HG02759 (cell line): ENCODE results near the gene RNF149.
"Not testable (repeated sequence)": the region's sequence is repeated elsewhere in the genome, so short reads cannot be mapped to it uniquely, and the experiment has no call there.

ENCODE experiments used
- ATAC-seq: cut with Tn5 transposase; IDR thresholded peaks from one replicate; pipeline ENCODE4 v1.9.1; 2021; ENCODE audit warnings: mild to moderate bottlenecking, moderate library complexity; ENCODE audit not compliant: unreplicated experiment

RNF149 gene

GRCh38 chr2:101235956-101236355, 72.5 kb downstream of the RNF149 start:
- ATAC-seq = not testable (repeated sequence)

DNA sequence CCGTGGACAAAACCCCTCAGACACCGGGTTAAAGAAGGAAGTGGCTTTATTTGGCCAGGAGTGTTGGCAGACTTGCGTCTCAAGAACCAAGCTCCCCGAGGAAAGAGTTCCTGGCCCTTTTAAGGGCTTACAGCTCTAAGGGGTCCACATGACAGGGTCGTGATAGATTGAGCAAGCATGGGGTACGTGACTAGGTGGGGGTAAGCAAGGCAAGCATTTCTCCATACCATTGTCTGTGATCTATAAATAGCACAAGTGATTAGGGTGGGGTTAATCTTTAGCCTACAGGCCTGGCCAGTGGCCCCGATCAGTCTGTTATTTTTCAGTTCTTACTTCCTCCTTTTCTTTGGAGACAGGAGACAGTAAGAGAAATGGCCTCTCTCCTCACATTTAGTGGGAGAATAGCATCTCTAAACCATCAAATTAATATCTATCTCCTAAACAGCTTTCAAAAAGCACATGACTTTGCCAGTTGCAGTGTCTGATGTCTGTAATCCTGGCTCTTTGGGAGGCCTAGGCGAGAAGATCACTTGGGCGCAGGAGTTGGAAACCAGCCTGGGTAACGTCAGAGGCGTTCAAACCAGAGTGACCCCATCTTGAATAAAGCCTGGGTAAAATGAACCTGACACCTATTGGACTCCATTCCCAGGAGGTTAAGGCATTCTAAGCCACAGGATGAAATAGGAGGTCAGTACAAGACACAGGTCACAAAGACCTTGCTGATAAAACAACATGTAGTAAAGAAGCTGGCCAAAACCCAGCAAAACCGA, 74.1 kb downstream of the RNF149 start:
- no peak for ATAC-seq

DNA sequence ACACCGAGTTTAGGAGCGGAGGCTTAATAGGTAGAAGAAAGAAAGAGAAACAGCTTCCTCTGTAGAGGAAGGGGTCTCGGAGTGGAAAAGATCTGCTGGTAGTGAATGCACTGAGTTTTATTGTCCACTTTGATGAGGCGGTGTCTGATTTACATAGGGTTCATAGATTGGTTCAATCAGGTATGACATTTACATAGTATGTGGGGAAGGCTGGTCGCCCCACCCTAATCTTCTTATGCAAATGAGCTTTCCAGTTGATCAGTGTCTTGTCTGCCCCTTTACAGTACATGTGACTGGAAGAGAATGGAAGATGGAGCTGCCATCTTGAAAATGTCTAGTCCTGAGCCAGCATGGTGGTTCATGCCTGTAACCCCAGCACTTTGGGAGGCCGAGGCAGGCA, 75.7 kb downstream of the RNF149 start:
- ATAC-seq = no peak

- ATAC-seq = no peak
Observed at GRCh38 chr2:101231937-101232730, 76.4 kb downstream of the RNF149 start.

DNA sequence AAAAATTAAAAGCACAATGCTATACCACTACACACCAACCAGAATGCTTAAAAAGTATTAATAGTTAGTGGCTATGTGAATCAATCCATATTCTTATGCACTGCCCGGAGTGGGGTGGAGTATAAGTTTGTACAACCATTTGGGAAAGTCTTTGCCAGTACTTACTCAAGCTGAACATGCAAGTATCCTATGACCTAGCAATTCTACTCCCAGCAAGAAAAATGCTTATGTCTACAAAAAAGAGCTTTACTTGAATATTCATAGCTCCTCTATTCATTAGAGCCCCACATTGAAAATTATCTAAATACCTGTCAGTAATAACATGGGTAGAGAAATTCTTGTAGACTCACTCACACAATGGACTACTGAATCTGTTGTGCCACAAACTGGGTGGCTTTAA, 77.3 kb downstream of the RNF149 start:
- ATAC-seq = no peak

GRCh38 chr2:101230541-101231001, 77.9 kb downstream of the RNF149 start:
- ATAC-seq = no peak
